Stimulated activated CD8-positive, alpha-beta memory T cell treated with anti-CD3 and anti-CD28 coated beads, Interleukin-12 subunit alpha, Interleukin-12 subunit beta, amount 100 ng/mL, for 24 hours (primary cell): ENCODE measurements around the gene SMOC2.

Experiments
- DNase-seq: peaks from one replicate; pipeline ENCODE4 v3.0.0-alpha.2; 2020; ENCODE audit errors: extremely low read depth

The SMOC2 gene

DNA sequence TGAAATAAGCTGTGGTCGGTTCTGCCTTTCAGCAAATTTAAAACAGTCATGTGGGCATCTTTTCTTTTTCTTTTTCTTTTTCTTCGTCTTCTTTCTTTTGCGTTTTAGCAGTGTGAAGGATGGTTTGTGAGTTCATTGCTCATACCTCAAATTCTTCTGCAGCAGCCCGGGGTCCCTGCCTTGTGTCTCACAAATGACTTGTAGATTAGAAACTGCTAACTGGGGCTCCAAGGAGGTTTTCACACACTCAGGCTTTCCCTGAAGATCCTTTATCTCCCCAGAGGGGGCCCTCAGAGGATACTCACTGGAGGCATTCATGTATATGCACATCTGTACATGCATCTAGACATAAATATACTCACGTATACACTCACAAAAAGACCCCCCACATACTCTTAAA, 1.7 kb downstream of the SMOC2 start:
- no peak for DNase-seq

DNA sequence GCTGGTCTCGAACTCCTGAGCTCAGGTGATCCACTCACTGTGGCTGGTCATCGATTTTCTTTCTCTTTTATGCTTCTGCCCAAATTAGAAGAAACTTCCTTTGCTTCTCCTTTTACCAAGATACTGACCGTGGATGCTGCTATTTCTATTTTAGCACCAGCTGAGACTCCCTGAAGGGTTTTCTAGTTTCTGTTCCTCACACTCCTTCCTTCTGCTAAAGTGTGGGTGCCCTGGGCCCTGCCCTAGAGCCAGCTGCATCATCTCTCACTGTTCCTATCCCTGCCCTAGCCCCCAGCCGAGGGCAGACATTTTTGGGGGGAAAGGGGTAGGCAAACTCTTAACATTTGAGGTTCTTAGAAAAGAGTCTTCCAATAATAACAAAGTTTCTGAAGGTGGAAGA, 6.3 kb downstream of the SMOC2 start:
- DNase-seq = no peak

DNA sequence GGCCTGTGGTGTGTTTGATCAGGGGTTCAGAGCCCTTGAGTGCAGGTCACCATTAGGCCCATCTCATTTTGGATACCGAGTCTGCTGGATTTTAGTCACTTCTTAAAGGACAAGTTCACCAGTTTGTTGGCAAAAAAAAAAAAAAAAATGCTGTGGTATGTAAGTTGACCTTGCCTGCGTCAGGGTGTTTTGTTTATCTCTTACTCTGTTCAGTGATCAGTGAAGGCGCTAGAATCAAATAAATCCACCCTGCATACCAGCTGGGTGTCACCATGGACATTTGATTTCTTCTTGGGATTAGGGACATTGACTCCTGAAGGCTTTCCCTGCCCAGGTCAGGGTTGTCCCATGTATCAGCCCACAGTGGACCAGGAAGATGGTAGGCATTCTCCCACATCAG, 6.7 kb downstream of the SMOC2 start:
- no peak for DNase-seq

DNA sequence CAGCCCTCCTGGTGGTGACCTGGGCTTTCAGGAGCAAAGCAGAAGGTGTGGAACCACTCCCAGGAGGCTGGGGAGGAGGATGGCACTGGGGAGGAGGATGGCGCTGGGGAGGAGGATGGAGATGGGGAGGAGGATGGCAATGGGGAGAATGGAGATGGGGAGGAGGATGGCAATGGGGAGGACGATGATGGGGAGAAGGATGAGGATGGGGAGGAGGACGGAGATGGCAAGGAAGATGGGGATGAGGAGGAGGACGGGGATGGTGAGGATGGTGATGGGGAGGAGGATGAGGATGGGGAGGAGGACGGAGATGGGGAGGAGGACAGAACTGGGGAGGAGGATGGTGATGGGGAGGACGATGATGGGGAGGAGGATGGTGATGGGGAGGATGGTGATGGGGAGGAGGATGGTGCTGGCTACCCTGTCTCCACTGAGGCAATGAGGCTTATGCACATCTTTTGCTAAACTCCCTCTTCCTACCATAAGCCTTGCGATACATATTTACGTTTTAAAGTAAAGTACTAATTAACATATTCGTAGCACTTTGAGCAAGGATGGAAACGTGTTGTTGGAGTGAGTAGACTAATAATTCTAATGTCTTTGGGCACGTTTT, 7.4 kb downstream of the SMOC2 start:
- DNase-seq = no peak

DNA sequence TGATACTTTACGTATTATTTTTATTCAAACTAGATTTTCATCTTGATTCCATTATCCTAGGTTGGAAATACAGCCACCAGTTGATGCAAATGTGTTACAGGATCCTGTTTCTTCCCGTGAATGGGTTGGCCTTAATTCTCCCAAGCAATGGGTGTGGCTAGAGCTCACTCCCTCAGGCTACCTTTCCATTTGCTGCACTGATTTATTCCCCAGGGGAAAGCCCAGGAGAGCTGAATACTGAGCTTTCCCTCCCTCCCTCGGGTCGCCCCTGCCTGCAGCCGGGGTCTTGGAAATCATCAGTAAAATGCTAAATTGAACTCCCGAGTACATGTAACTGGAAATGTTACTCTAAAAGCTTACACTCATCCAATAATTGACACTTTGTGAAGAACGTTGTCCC, 9.9 kb downstream of the SMOC2 start:
- DNase-seq = no peak

DNA sequence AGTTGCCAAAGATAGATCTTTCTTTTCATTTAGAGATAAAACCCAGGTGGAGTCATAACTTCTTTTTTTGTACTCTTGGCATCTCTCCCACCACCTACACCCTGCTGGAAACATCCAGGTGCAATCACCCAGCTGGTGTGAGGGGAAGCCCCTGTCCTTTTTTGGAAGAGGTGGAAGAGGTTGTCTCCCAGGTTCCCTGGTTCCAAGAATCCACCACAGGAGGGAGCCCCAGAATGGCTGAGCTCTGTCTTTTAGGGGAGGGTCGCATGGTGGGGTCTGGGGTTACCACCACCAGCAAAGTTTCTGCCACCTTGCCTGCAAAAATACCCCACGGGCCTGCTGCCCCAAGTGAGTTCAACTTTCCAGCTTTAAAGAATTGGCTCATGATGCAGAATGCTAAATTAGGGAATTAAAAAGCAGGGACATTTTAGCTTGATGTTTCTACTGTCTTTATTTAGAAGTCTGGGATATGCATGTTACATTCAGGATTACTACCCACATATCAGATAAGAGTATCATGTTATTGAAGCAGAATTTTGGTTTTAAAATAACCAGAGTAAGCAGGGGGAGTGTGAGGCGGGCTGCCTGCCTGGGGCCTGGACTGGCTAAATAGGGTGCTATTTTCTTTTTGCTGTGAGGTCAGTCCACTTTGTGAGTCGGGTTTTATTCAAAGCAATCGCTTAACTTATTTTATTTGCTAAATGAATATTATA, 11.0 kb downstream of the SMOC2 start:
- DNase-seq = no peak

DNA sequence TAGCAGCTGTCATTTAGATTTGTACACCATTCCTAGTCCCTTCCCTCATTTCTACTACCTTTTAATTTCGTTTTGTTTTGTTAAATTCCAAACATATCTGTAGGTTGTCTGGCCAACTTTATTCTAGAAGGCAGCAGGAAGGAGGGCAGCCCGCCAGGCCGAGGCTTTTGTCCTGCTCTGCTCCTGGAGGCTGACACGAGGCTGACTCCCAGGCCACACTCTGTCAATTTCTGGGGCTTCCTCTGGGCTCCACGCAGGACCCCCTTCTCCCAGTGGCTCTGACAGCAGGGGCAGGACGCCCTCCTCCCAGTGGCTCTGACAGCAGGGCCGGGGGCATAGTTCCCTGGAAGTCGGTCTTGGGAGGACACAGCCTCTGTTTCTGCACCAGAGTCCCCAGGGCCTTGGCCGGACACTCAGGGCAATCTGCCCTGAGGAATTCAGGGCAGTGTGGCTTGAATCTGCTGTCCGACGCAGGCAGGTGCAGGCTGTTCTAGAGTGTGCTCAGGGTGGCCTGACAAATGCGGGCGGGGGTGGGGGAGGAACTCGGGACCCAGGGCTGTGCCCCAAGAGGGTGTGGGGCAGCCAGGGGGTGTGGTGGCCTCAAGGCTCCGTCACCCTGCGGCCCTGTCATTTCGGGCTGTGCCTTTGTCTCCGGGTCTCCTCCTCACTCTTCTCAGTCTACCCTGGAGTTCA, 11.8 kb downstream of the SMOC2 start:
- no peak for DNase-seq

DNA sequence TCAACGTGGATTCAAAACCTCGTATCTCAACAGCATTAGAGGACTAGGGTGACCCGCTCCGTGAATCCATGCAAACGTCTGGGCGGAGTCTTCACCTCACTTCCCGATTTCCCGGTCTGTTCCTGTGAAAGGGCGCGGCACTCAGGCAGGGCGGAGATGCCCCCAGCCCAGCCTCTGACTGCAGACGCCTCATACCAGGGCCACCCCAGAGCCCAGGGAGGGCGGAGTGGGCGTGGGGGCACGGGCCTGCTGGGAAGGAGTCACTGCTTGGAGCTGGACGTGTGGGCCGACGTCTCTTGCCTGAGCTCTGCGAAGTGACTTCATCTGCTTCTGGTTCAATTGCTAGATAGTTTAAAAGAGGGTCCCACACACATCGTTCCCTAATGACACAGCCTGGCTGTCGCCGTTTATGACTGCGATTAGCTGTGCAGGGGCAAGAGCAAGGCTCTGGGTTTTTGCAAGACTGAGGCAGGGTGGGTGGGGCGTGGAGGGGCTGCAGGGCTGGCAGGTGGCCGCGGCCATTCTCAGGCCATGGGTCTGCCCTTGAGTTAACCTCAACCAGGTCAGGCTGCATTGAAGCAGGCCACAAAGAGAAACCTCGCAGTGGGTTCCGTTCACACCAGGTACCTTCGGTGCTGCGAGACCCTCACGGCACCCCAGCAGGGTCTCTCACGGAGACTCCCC, 15.0 kb downstream of the SMOC2 start:
- DNase-seq = no peak

DNA sequence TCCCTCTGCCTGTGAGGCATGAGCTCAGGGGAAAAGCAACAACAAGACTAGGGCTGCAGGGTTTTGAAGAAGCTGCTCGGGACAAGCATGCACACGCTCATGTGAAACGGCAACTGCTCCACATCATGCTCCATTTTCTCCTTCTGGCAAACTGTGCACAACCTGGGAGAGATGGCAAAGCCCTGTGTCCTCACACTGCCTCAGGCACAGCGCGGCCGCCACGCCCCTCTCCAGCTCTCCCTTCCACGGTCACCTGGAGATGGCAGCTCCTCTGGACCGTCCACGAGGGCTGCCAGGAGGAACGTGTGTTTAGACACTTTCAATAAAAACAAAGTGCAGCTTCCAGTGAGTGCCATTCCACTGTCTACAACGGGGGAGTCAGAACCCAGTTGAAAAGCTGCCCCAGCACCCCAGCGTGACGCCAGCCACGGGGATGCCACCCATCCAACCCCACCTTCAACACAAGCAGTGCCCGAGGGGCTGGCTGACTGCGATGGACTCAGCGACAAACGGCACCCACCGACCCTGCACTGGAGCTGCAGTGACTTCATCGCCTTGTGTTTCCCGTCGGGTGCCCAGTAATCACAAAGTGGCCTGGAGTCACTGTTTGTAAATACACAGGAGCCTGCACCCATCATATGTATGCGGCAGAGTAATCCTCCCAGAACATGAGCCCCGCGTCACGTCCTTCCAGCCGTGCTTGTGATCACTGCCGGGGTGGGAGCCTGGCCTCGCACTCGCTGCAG, 16.1 kb downstream of the SMOC2 start:
- DNase-seq = no peak

DNA sequence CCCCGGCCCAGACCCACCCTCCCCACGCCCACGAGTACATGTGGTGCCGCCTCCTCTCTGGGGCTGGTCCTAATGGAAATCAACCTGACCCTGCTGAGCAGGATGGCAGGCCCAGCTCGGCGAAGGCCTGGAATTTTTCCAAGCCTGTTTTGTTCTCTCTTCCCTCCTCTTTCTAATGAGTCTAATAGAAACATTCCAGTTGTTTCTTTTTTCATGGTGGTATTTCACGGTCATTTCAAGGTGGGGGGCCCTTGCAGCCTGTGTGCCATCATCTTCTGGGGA, 16.6 kb downstream of the SMOC2 start:
- DNase-seq = no peak

DNA sequence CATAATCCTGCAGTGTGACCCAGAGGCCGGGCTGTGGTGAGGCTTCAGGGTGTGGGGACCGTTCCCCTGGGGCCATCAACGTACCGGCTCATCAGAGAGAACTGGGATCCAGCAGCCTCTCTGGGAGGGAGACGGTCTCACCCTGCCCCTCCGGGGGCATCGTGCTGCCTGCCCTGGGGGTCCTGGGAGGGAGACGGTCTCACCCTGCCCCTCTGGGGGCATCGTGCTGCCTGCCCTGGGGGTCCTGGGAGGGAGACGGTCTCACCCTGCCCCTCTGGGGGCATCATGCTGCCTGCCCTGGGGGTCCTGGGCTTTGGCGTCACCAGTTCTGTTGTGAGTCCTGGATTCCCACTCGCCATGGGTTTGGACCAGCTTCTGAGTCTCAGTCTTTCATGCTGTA, 17.1 kb downstream of the SMOC2 start:
- no peak for DNase-seq

DNA sequence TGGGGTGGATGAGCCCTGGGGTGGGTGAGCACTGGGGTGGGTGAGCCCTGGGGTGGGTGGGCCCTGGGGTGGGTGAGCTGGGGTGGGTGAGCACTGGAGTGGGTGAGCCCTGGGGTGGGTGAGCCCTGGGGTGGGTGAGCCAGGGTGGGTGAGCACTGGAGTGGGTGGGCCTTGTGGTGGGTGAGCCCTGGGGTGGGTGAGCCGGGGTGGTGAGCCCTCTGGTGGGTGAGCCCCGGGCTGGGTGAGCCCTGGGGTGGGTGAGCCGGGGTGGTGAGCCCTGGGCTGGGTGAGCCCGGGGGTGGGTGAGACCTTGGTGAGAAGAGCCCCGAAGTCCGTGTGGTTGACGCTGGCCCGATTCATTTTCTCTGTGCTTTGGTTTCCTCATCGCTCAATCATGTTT, 18.6 kb downstream of the SMOC2 start:
- DNase-seq = no peak

DNA sequence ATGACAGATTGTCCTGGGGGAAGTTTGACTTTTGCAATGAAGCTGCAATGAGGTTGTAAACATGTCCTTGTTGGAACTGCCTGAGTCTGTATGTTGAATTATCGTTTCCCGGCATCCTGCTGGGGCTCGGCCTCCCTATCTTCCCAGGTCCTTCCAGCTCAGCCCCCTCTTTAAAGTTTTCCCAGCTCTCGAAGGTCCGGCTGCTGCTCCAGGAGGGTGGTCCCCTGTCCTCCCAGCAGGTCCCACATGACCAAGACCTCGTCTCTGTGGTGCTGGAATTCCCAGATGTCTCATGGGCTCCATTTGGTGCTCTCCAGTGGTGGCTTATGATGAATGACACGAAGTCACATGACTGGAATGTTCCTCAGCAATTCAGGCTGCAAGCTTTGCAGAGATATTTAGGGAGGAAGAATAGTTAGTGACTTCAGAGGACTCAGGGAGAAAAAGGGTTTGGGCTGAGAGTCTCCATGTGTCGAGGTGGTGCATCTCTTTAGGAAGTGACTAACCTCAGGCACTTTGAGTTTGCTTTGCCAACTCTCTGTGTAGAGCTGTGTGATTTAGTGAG, 21.4 kb downstream of the SMOC2 start:
- no peak for DNase-seq

DNA sequence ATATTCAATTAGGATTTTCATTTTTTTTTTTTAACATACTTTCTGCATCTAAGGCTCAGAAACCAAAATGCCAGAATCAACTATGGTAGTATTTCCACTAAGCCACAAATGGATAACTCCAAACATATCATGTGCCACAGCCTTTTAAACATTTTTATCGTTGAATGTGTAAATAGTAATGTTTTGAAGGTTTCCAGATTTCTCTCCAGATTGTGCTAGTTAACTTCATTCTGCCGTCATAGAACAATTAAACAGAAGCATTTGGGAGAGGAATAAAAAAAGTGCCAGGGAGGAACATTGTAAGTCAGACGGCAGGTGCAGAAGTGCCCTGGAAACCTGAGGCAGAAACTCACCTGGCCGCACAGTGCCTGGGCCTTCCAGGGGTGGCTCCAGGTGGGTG, 23.6 kb downstream of the SMOC2 start:
- DNase-seq = no peak

DNA sequence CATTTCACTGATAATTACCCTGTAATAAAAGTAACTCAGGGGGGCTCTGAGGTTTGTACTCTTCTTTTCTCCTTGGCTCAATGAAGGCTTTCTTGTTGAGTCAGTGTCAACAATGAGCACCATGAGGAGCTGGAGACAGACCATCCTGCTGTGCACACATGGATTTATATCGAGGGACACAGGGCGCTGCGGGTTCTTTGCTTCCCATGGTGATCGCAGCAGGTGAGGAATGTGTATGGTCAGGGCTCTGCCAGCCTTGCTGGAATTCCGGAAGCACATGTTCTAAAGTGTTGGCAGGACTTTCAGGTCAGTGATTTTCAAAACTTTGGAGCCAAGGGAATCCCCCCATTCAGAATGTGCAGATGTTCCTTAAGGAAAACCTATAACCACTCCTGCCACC, 27.1 kb downstream of the SMOC2 start:
- no peak for DNase-seq

DNA sequence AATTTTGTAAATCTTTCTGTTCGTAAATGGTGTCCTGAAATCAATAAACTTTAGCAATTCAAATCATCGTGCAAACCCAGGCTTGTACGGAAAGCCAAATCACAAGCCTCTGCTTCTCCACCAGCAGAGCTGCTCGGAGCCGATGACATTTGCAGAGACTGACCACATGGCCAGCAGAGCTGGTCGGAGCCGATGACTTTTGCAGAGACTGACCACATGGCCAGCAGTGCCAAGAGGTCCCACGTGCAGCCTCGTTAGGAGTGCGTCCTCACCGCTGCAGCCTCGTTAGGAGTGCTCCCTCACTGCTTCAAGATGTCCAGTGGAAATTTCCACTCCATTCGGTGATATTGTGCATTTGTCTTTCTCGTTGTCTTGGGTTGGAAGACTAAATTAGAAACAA, 28.5 kb downstream of the SMOC2 start:
- DNase-seq = no peak

DNA sequence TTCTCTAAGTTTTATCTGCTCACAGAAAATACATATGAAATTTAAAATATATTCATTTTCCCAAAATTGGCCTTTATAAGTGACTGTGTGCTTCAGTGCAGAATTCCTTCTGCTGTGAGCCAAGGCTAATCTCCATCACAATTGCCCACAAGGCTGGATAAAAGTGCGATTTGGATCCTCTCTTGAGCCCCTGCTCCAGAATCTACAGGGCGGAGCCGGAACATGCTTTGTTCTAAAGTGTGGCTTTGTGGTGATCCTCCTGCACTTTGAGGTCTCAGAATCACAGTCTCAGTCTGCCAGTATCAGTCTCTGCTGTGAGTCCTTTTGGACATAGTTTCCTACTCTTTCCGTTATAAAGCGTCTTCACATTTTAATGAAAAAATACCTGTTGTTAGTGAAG, 28.9 kb downstream of the SMOC2 start:
- DNase-seq = no peak

DNA sequence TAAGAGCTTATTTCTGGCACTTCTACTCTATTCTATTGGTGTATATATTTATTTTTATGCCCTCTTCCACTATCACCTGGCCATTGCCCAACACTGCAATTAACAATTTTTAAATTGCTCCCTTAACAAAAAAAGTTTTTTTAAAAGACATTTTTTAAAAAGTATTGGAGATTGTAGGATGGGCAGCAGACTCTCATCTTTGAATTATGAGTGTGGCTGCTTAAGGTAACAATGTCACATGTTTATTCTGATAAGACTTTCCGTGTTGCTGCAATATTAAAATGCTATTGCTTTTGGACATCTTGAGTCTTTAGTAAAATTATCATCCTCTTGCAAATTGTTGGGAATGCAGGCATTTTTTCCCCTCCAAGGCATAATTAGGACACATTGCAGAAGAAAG, 31.4 kb downstream of the SMOC2 start:
- DNase-seq = no peak

DNA sequence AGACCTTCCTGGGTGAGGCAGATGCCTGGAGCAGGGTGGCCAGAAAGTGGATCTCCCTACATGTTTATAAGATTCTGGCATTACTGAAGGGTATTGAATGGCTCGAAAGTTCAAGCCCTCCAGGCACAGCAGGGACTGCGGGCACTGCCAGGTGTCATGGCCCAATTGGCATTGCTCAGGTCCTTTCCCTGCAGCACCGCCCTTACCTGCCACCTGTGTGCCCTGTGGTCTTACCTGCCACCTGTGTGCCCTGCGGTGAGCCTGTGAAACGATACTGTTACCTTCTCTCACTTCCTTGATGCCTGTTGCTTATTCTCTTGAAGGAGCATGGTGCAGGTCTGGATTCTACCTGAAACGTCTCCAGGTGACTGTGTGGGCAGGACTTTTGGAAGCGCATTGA, 32.2 kb downstream of the SMOC2 start:
- DNase-seq = no peak

DNA sequence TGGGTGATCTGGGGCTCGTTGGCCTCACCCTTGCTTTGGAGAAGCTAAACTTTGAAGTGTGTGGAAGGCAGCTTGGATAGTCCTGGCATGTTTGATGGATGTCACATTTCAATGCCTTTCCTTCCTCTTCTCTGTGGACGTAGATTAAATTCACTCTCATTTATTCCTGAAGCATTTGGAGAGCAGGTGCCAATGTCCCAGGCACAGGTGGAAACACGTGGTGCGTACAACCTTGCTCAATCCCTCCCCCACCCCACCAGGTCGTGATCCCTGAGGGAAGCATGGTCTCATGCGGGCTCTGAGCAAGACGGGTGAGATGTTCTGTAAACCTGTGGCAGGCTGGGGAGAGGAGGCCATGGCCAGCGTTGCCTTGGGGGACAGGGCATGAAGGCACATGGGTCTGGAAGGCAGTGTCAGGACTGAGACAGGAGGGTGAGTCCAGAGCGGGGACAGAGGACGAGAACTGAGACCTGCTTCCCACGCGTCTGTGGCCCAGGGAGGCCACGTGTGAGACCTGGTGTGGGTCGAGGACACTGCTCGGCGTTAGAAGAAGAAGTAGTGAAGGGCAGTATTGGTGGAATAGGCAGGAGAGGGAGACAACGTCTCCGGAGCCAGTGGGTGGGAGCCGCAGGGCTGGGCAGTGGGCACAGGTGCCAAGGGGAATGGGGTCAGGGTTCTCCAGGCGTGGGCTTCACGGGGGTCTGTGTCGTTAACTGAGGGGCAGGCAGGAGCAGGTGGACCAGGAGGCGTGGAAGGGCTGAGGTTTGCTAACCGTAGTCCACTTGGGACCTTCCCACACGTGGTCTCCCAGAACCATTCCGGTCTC, 34.4 kb downstream of the SMOC2 start:
- DNase-seq = no peak

DNA sequence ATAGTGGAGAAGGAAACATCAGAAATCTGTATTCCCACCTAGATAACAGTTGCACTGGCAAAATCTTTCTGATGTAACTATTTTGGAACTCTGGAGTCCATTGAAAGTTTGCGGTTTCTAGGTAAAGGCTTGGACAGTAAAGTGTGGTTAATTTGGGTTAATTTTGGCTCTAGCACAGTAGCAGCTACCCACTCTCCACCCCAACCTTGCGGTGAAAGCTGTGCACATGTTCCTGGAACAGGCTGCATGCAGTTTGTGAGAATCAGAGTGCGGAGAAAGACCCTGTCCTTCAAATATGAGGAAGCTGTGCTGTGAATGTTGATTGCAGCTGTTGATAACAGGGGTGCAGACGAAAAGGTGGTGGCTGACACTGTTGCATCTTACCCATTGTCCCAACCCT, 38.4 kb downstream of the SMOC2 start:
- no peak for DNase-seq
